Cardiac fibroblast (primary cell): ENCODE measurements around the gene RBM8A.

Experiments
- DNase-seq, 2 donors: peaks; one replicate each; pipeline versions ENCODE4 v3.0.0 to v3.0.0-alpha.2; 2010; ENCODE audit warnings: low read depth in 2 of 2
- H3K4me3 ChIP-seq, 2 donors: replicated peaks in 1 of 2; 1 replicate in 1 of 2; 2 replicates in 1 of 2; pipeline ENCODE4 v1.5.1; 2011; ENCODE audit warnings: low read depth in 2 of 2, low read length in 2 of 2, mild to moderate bottlenecking in 2 of 2, moderate library complexity in 1 of 2
- CTCF ChIP-seq: IDR thresholded peaks from one replicate; pipeline ENCODE4 v1.5.1; 2011; ENCODE audit warnings: low read depth, mild to moderate bottlenecking, low read length, inconsistent platforms

RBM8A gene

GRCh38 chr1:145891587-145892485 is 35.4 kb downstream of the RBM8A start:
- DNase-seq = peak; percentile 99
- H3K4me3 ChIP-seq = no peak overlapping the region
- peak; percentile 95 for TF ChIP-seq CTCF

- no peak for TF ChIP-seq CTCF
- no peak overlapping the region for H3K4me3 ChIP-seq
- peak; percentile 55 to 76 for DNase-seq
These were observed 36.1 kb downstream of the RBM8A start for GRCh38 chr1:145891143-145891542.

- no peak for TF ChIP-seq CTCF
- DNase-seq = no peak
- no peak overlapping the region for H3K4me3 ChIP-seq
These were observed 37.6 kb downstream of the RBM8A start for GRCh38 chr1:145889722-145890121.

GRCh38 chr1:145887631-145888030 is 39.7 kb downstream of the RBM8A start:
- no peak for DNase-seq
- no peak overlapping the region for H3K4me3 ChIP-seq
- TF ChIP-seq CTCF = no peak

GRCh38 chr1:145886816-145887215 is 40.5 kb downstream of the RBM8A start:
- TF ChIP-seq CTCF = no peak
- H3K4me3 ChIP-seq = no peak overlapping the region
- DNase-seq = no peak

GRCh38 chr1:145886390-145886789 is 40.9 kb downstream of the RBM8A start:
- TF ChIP-seq CTCF = no peak
- H3K4me3 ChIP-seq = peak overlapping the region; percentile 64 to 67
- no peak for DNase-seq
